Measurements from ENCODE around the gene ABLIM3.

ABLIM3 gene

GRCh38 chr5:149221326-149221725, 80.0 kb downstream of the ABLIM3 start:
- no peak for FAIRE-seq

DNA sequence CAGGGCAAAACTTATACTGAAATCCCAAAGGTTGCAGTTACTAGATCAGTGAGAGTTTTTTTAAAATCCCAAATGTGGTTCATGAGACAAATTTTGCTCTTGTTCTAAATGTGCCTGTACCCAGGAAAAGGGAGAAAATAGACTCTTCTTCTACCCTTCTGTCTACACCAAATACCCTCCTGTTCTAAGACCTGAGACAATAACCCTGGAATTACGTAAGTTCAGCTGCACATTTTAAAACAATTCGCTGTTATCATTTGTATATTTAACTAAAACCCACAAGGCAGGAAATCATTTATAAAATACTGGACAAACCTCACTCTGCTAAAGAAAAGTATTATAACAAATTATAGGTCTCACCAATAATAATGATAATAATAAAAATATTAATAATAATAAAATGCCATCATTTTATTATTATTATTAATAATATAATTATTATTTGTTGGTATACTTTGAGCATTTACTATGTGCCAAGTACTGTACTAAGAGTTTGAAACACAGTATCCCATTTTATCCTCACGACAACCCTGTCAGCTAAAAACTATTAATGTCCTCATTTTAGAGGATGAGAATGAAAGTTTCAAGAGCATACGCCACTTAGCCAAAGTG, 80.5 kb downstream of the ABLIM3 start:
- FAIRE-seq, result peak; percentile 88

- FAIRE-seq, result no peak
Observed at GRCh38 chr5:149223081-149223848, 82.0 kb downstream of the ABLIM3 start.

- no peak for FAIRE-seq
Observed at GRCh38 chr5:149224282-149224681, 83.0 kb downstream of the ABLIM3 start.

- no peak for FAIRE-seq
Observed at GRCh38 chr5:149227168-149227826, 86.0 kb downstream of the ABLIM3 start.

DNA sequence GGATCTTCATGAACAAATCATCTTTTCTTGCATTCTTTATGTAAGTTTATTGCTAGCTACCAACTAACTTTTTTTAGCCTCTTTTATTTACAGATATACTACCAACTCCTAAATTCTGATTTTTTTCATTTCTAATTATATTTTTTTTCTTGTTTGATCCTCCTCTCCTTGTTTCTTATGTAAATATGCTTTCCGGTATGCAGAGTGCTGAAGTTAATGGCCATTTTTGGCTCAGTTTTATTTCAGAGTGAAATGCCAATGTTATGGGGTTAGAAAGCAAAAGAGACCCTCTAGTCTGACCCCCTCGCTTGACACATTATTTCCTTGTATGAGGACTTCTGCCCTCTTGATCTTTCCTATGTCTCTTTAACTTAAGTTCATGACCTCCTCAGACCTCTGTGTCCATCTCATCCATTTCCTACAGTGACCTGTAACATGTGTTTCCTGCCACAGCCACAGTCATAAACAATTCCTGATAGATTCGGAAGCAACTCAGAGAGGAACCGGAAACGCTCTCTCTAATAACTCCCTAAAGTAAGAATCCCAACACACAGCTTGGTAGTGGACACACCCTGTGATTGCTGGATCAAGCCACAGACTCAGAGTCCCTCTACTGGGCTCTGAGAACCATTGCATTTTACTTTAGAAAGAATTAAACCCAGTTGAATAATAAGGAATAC, 87.5 kb downstream of the ABLIM3 start:
- no peak for FAIRE-seq

GRCh38 chr5:149229298-149229937, 88.1 kb downstream of the ABLIM3 start:
- FAIRE-seq, result no peak

GRCh38 chr5:149235841-149236240, 94.5 kb downstream of the ABLIM3 start:
- no peak for FAIRE-seq

GRCh38 chr5:149237662-149238061, 96.4 kb downstream of the ABLIM3 start:
- no peak for FAIRE-seq

- no peak for FAIRE-seq
Observed at GRCh38 chr5:149238540-149238939, 97.2 kb downstream of the ABLIM3 start.

- FAIRE-seq, result no peak
Observed at GRCh38 chr5:149239917-149240316, 98.6 kb downstream of the ABLIM3 start.

- FAIRE-seq, result no peak
Observed at GRCh38 chr5:149240354-149240998, 99.2 kb downstream of the ABLIM3 start.

GRCh38 chr5:149242339-149242738, 101.0 kb downstream of the ABLIM3 start:
- FAIRE-seq, result no peak

- no peak for FAIRE-seq
Observed at GRCh38 chr5:149246906-149247305, 105.6 kb downstream of the ABLIM3 start.

- FAIRE-seq, result no peak
Observed at GRCh38 chr5:149247726-149248125, 106.4 kb downstream of the ABLIM3 start.

DNA sequence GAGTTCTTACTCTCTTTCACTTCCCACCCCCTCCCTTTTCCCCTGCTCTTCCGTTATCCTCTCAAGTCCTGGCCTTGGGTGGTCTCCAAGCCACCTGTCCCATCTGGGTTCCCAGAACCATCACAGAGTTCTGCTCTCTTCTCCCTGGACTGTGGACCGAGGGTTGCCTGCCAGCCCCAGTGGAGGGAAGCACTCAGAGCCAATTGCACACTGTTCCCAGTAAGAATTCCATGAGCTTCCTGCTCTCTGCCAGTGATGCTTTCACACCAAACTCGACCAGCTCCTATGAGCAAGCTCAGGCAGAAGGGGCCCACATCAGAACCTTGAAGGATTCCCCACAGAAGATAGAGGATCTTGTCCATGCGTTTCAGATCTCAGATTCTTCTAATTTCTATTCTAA, 110.3 kb downstream of the ABLIM3 start:
- FAIRE-seq, result no peak

GRCh38 chr5:149254506-149254905, 113.2 kb downstream of the ABLIM3 start:
- no peak for FAIRE-seq

DNA sequence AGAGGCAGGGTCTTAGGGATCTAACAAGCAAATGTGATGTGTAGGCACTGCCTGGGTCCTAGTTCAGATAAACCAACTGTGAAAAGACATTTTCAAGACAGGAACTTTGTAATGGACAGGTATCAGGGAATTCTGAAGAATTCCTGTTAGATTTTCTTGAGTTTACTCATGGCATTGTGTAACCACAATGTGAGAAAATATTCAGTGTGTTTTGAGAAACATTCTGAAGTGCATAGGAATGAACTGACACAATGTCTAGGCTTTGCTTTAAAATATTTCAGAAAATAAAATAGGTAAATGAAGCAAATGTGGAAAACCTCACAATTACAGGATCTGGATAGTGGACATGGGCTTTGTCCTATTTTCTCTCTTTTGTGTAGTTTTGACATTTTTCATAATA, 115.2 kb downstream of the ABLIM3 start:
- FAIRE-seq, result no peak

DNA sequence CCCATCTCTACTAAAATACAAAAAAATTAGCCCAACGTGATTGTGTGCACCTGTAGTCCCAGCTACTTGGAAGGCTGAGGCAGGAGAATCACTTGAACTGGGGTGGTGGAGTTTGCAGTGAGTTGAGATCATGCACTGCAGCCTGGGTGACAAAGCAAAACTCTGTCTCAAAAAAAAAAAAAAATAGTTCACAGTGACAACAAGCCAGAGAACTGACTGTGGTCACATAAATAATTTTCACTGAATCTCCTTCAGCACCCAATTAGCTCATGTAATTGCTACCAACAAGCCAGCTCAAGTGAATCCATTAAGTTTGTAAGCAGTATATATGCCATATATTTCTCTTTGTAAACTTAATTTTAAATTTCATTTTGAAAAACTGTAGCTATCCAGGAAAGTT, 115.8 kb downstream of the ABLIM3 start:
- no peak for FAIRE-seq

DNA sequence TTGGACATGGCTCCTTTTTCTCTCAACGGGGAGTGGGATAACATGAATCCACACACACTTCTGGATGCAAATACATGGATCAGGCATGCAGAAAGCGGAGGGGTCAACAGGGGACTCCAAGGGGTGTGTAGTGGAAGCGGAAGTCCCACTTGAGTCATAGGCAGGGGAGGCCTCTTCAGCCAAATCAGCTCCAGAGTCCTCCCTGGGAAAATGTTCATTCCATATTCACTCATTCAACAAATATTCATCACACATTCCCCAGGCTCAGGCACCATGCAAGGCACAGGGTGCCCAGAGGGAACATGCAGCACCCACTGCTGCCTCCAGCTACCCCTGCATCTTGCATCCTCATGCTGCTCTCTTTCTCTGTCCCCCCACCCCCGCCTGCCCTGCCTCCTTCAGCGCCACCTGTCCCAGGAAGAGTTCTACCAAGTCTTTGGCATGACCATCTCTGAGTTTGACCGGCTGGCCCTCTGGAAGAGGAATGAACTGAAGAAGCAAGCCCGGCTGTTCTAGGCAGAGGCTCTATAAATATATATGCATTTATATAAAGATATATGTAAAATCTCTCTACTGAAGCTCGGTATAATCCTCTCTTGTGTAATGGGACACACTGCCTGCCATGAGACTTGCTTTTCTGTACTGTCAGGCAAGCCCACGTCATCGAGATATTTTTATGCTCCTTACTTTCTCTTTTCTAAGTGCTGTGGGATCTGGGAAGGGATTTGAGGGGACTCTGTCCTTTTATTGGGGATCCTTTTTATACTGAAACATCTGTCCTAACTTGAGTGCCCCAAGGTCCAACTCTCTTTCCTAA, 116.8 kb downstream of the ABLIM3 start:
- no peak for FAIRE-seq

- no peak for FAIRE-seq
Observed at GRCh38 chr5:149260761-149261160, 119.5 kb downstream of the ABLIM3 start.

- no peak for FAIRE-seq
Observed at GRCh38 chr5:149261246-149261645, 120.0 kb downstream of the ABLIM3 start.
